ENCODE results near the gene EIF4E3. TPM values are rescaled to one million over a fixed set of nuclear protein-coding genes. Genes with fewer than 3 reads are reported as not detected.

The EIF4E3 gene
- total RNA-seq, 1 donor from 2014 or later = 18.2 TPM

GRCh38 chr3:71655061-71655460 is 70.1 kb downstream of the EIF4E3 start:
- Histone ChIP-seq H3K9me3 (ENCODE audit: low read depth) (no peaks in the 10 kb centered on the region), H3K27me3 (no peaks in the 10 kb centered on the region), H2AFZ (replicated peaks) (no peak overlapping the region), H4K20me1 (ENCODE audit: low read depth) (no peaks in the 10 kb centered on the region), H3K79me2 (ENCODE audit: low read depth) (no peaks in the 10 kb centered on the region), H3K27ac (no peak overlapping the region), H3K4me1 (peaks cover 7% of the 10 kb centered on the region), H3K4me2 (no peak overlapping the region), H3K9ac (no peak overlapping the region), H3K36me3 (no peaks in the 10 kb centered on the region), H3K4me3 (no peak overlapping the region), H3F3A (ENCODE audit: low read depth) (no peaks in the 10 kb centered on the region)
- H3K36me3 Mint-ChIP-seq = no peaks in the 10 kb centered on the region
- no peak overlapping the region for H3K4me3 Mint-ChIP-seq
- DNase-seq (ENCODE audit: low spot score) = no peak
- peaks cover 14% of the 10 kb centered on the region for H3K4me1 Mint-ChIP-seq
- no peak overlapping the region for H3K27ac Mint-ChIP-seq
- no peaks in the 10 kb centered on the region for H3K9me3 Mint-ChIP-seq
- no peak for TF ChIP-seq EZH2phosphoT487 (IDR thresholded peaks at IDR 0.05)
- TF ChIP-seq EZH2 (IDR thresholded peaks at IDR 0.05) = no peak
- TF ChIP-seq, protein P1, sequence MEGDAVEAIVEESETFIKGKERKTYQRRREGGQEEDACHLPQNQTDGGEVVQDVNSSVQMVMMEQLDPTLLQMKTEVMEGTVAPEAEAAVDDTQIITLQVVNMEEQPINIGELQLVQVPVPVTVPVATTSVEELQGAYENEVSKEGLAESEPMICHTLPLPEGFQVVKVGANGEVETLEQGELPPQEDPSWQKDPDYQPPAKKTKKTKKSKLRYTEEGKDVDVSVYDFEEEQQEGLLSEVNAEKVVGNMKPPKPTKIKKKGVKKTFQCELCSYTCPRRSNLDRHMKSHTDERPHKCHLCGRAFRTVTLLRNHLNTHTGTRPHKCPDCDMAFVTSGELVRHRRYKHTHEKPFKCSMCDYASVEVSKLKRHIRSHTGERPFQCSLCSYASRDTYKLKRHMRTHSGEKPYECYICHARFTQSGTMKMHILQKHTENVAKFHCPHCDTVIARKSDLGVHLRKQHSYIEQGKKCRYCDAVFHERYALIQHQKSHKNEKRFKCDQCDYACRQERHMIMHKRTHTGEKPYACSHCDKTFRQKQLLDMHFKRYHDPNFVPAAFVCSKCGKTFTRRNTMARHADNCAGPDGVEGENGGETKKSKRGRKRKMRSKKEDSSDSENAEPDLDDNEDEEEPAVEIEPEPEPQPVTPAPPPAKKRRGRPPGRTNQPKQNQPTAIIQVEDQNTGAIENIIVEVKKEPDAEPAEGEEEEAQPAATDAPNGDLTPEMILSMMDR (IDR thresholded peaks at IDR 0.05) = no peak
- peaks cover 7% of the 10 kb centered on the region for H3K27me3 Mint-ChIP-seq (ENCODE audit: insufficient read depth, low read depth)

GRCh38 chr3:71653414-71653807 is 71.8 kb downstream of the EIF4E3 start:
- Mint-ChIP-seq H3K27me3 (ENCODE audit: insufficient read depth, low read depth) (peaks cover 10% of the 10 kb centered on the region), H3K4me3 (no peak overlapping the region), H3K4me1 (peaks cover 11% of the 10 kb centered on the region), H3K9me3 (no peaks in the 10 kb centered on the region), H3K36me3 (no peaks in the 10 kb centered on the region), H3K27ac (no peak overlapping the region)
- Histone ChIP-seq H4K20me1 (ENCODE audit: low read depth) (no peaks in the 10 kb centered on the region), H3K4me2 (no peak overlapping the region), H2AFZ (replicated peaks) (peak overlapping the region; percentile 9), H3F3A (ENCODE audit: low read depth) (no peaks in the 10 kb centered on the region), H3K27ac (no peak overlapping the region), H3K4me3 (no peak overlapping the region), H3K36me3 (no peaks in the 10 kb centered on the region), H3K9me3 (ENCODE audit: low read depth) (no peaks in the 10 kb centered on the region), H3K9ac (no peak overlapping the region), H3K27me3 (no peaks in the 10 kb centered on the region), H3K4me1 (peaks cover 3% of the 10 kb centered on the region), H3K79me2 (ENCODE audit: low read depth) (no peaks in the 10 kb centered on the region)
- no peak for DNase-seq (ENCODE audit: low spot score)
- TF ChIP-seq, protein P1 (IDR thresholded peaks at IDR 0.05) = no peak
- TF ChIP-seq EZH2 (IDR thresholded peaks at IDR 0.05) (no peak), EZH2phosphoT487 (IDR thresholded peaks at IDR 0.05) (no peak)

GRCh38 chr3:71652781-71653413 is 72.3 kb downstream of the EIF4E3 start:
- Histone ChIP-seq H3K4me2 (no peak overlapping the region), H3K27me3 (no peaks in the 10 kb centered on the region), H3K4me1 (peaks cover 3% of the 10 kb centered on the region), H3K9ac (no peak overlapping the region), H3K36me3 (no peaks in the 10 kb centered on the region), H2AFZ (replicated peaks) (peak overlapping the region; percentile 9), H3K4me3 (no peak overlapping the region), H3K27ac (no peak overlapping the region), H3F3A (ENCODE audit: low read depth) (no peaks in the 10 kb centered on the region), H4K20me1 (ENCODE audit: low read depth) (no peaks in the 10 kb centered on the region), H3K9me3 (ENCODE audit: low read depth) (no peaks in the 10 kb centered on the region), H3K79me2 (ENCODE audit: low read depth) (no peaks in the 10 kb centered on the region)
- Mint-ChIP-seq H3K9me3 (no peaks in the 10 kb centered on the region), H3K4me1 (peaks cover 11% of the 10 kb centered on the region), H3K27me3 (ENCODE audit: insufficient read depth, low read depth) (peaks cover 7% of the 10 kb centered on the region), H3K27ac (no peak overlapping the region), H3K36me3 (no peaks in the 10 kb centered on the region), H3K4me3 (no peak overlapping the region)
- TF ChIP-seq, protein P1 (IDR thresholded peaks at IDR 0.05) = peak; percentile 67
- no peak for TF ChIP-seq EZH2 (IDR thresholded peaks at IDR 0.05)
- peak; percentile 66 for DNase-seq (ENCODE audit: low spot score)
